HFFc6 (cell line): ENCODE results near the gene ZNF346. TPM values are rescaled to one million over a fixed set of nuclear protein-coding genes. Genes with fewer than 3 reads are reported as not detected.

Source experiments
- DNase-seq: peaks from one replicate; pipeline ENCODE4 v3.0.0-alpha.2; 2018
- H3K27ac Mint-ChIP-seq: 2 replicates; pipeline ENCODE4 v1.8.0; 2020; ENCODE audit warnings: mild to moderate bottlenecking, mixed read lengths
- H3K27me3 Mint-ChIP-seq: 2 replicates; pipeline ENCODE4 v1.8.0; 2021; ENCODE audit warnings: mild to moderate bottlenecking, moderate library complexity, mixed read lengths; ENCODE audit not compliant: insufficient read depth
- H3K36me3 Mint-ChIP-seq: 2 replicates; pipeline ENCODE4 v1.8.0; 2021; ENCODE audit warnings: low read depth, mixed read lengths
- H3K4me1 Mint-ChIP-seq: 2 replicates; pipeline ENCODE4 v1.8.0; 2020; ENCODE audit warnings: low read depth, mixed read lengths
- H3K4me3 Mint-ChIP-seq: 2 replicates; pipeline ENCODE4 v1.8.0; 2020; ENCODE audit warnings: mild to moderate bottlenecking, moderate library complexity, mixed read lengths
- H3K9me3 Mint-ChIP-seq: 2 replicates; pipeline ENCODE4 v1.8.0; 2020; ENCODE audit warnings: mild to moderate bottlenecking, mixed read lengths
- CTCF ChIP-seq: fragments of 200-600 bp; sonication (generic); IDR thresholded peaks from 2 replicates; pipeline ENCODE4 v1.5.0; 2021; ENCODE audit warnings: antibody characterized with exemption, mild to moderate bottlenecking
- total RNA-seq, 6 experiments: library from RNA; stranded (reverse); fragmentation: NEBNext Ultra II Directional; extraction: Animal tissue kit (Norgen Biotek cat#: 25700); gene quantifications; 2 replicates in 1 of 6; 3 replicates in 5 of 6; pipeline ENCODE4 v1.2.3, GENCODE V29; 2021

The ZNF346 gene
- total RNA-seq, 6 experiments from 2014 or later = 11.2 to 15.1 (median 12.0) TPM

- H3K27ac Mint-ChIP-seq = no peak overlapping the region
- no peaks in the 10 kb centered on the region for H3K36me3 Mint-ChIP-seq
- H3K4me1 Mint-ChIP-seq = no peaks in the 10 kb centered on the region
- TF ChIP-seq CTCF = no peak
- no peaks in the 10 kb centered on the region; the same call in 1 of the 2 replicates for H3K27me3 Mint-ChIP-seq
- no peak overlapping the region for H3K4me3 Mint-ChIP-seq
- DNase-seq = no peak
- H3K9me3 Mint-ChIP-seq = no peaks in the 10 kb centered on the region
These were observed 100.1 kb downstream of the ZNF346 start for GRCh38 chr5:177122566-177122965.

GRCh38 chr5:177123789-177124485, 101.4 kb downstream of the ZNF346 start:
- Mint-ChIP-seq H3K9me3 (no peaks in the 10 kb centered on the region), H3K36me3 (no peaks in the 10 kb centered on the region), H3K4me3 (no peak overlapping the region), H3K4me1 (peaks cover 9% of the 10 kb centered on the region), H3K27me3 (peaks cover 2% of the 10 kb centered on the region), H3K27ac (no peak overlapping the region)
- no peak for DNase-seq
- no peak for TF ChIP-seq CTCF

GRCh38 chr5:177124486-177124991, 102.0 kb downstream of the ZNF346 start:
- no peak for DNase-seq
- no peak overlapping the region for H3K4me3 Mint-ChIP-seq
- H3K27me3 Mint-ChIP-seq = peaks cover 2% of the 10 kb centered on the region
- H3K9me3 Mint-ChIP-seq = no peaks in the 10 kb centered on the region
- H3K4me1 Mint-ChIP-seq = peaks cover 15% of the 10 kb centered on the region
- H3K27ac Mint-ChIP-seq = no peak overlapping the region
- no peaks in the 10 kb centered on the region for H3K36me3 Mint-ChIP-seq
- TF ChIP-seq CTCF = no peak

GRCh38 chr5:177126771-177127170, 104.3 kb downstream of the ZNF346 start:
- DNase-seq = no peak

GRCh38 chr5:177128551-177128981, 106.1 kb downstream of the ZNF346 start:
- DNase-seq = no peak
- no peaks in the 10 kb centered on the region for H3K9me3 Mint-ChIP-seq
- TF ChIP-seq CTCF = no peak
- H3K4me3 Mint-ChIP-seq = no peak overlapping the region
- peaks cover 36% of the 10 kb centered on the region for H3K4me1 Mint-ChIP-seq
- H3K36me3 Mint-ChIP-seq = no peaks in the 10 kb centered on the region
- peak overlapping the region; percentile 62 for H3K27ac Mint-ChIP-seq
- peaks cover 2% of the 10 kb centered on the region for H3K27me3 Mint-ChIP-seq

More at GRCh38 chr5:177126771-177127170, 104.3 kb downstream of the ZNF346 start:
- Mint-ChIP-seq H3K9me3 (no peaks in the 10 kb centered on the region), H3K36me3 (no peaks in the 10 kb centered on the region), H3K4me3 (no peak overlapping the region), H3K4me1 (peaks cover 36% of the 10 kb centered on the region), H3K27ac (no peak overlapping the region), H3K27me3 (peaks cover 2% of the 10 kb centered on the region)
- TF ChIP-seq CTCF = no peak
